LHCN-M2 (cell line): ENCODE data around the gene ITGAL. TPM values are rescaled to one million over a fixed set of nuclear protein-coding genes. Genes with fewer than 3 reads are reported as not detected.
"Not testable (repeated sequence)": the region's sequence is repeated elsewhere in the genome, so short reads cannot be mapped to it uniquely, and the experiment has no call there.

Experiments
- DNase-seq: peaks from one replicate; pipeline ENCODE4 v3.0.0-alpha.2; 2012; ENCODE audit warnings: low read depth
- polyA plus RNA-seq: library from polyadenylated mRNA; unstranded; fragments of >200 nt; gene quantifications from one replicate; pipeline ENCODE4 v1.2.1, GENCODE V29; 2012; ENCODE audit warnings: missing spikeins
- total RNA-seq: library from RNA; depleted of rRNA; stranded (reverse); fragments of >200 nt; gene quantifications from 2 replicates; pipeline ENCODE4 v1.2.3, GENCODE V29; 2014; rRNA removed

Gene ITGAL
- not detected in 2 replicates for total RNA-seq
- polyA plus RNA-seq: not detected

DNA sequence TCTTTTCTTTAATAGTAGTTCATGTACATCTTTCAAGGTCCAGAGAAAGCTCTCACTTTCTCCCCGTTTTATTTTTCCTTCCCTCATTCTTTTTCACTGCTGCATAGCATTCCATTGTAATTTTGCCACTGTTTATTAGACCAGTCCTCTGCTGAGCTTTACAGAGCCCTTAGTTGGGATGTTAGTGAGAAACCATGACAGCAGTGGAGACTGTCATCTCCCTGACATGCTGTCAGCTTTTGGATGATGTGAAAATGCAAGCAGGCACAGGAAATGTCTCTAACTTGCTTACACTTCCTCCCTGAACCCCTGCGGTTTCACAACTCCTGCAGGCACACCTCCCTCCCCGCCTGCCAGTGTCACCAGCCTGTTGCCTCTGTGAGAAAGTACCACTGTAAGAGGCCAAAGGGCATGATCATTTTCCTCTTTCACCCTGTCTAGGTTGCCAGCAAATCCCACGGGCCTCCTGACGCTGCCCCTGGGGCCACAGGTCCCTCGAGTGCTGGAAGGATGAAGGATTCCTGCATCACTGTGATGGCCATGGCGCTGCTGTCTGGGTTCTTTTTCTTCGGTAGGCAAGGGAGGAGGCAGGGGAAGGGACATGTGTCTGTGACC, at the start of gene ITGAL:
Gene ITGAL, plus strand, starts transcription at position 415 of the 615 bp plus-strand sequence. Its CDS starts 96 bp downstream, at position 511.
- DNase-seq: no peak

DNA sequence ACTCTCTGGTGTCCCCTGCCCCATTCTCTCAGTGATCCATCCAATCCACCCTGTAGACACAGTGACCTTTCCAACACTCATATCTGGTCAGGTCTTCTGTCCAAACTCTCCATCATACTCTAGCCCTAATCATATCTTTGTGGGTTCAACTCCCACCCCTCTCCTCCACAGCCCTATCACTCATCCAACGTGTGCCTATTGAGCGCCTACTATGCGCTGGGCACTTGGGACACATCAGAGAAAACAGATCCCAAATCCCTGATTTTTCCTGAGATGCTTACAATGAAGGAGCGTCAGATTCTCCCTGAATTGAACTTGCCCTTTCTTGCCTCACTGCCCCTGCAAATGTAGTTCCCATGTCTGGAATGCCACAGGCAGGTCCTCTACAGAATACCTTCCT, 44.5 kb upstream of the ITGAL start:
- no peak for DNase-seq

DNA sequence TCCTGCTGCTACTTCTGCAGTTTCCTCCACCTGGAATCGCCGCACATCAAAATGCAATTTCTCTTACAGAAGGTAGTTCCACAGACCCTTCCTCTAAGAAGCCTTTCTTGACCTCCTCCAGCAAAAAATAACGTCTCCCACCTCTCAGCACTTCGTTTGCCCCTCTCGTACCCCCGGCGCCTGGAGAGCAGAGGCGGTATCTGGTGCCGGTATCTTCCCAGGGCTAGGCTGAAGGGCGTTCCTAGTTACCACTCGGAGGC, 43.2 kb upstream of the ITGAL start:
- DNase-seq: no peak

DNA sequence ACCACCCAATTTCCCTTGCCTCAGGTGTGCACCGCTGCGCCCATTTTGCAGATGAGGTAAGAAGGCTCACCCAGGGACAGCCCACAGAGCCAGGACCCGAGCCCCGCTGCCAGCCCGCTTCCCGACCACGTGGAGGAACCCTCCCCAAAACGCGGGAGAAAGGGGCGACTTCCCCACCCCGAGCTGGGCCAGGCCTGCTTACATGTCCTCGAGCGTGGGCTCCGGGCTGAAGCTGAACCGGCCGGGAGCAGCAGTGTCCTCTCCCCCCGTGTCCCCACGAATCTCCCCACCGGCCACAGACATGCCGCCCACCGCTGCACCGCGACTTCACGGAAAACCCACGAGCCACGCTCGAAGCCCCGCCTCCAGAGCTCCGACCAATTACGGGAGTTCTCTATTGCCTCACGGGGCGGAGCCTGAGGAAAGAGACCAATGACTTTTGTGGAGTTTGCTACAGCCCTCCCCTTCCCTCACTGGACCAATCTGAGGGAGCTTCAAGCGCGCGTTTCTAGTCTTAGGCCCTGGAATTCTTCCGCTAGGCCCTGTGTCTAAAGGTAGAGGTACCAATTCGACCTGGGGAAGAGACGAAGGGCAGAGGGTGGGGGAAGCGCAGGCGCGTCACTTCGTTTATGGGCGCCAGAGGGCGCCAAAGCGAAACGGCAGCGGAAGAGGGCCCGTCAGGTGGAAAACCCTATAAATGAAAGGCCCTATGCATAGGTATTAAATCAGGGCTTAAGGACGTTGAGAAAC, 42.7 kb upstream of the ITGAL start, which contains the start of gene DCTPP1:
Gene DCTPP1, minus strand, starts transcription at position 353 of the 750 bp plus-strand sequence. Its CDS starts 50 bp downstream, at position 303.
- peak; percentile 98 for DNase-seq

DNA sequence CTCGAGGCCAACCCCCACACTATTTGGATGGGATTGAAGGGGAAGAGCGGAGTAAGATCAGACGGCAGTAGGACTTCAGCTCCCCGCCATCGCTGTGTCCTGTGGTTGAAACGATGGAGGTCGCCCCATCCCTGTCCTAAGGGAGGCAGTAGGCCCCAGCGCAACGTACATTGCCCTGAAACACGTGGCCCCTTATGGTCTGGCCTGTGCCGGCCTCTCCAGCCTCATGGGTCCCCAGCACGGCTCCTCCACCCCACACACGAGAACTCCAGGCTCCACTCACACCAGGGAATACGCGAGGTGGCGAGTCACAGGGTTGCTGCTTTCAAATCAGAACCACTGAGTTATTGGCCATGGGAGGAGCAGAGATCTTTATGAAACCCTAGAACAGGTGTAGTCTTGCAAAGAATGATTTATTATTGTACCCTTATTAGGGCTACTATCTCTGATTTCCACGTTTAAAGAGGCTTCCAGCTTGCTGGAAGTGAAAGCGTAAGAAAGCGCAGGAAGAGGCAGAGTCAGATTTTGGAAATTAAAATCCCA, 42.0 kb upstream of the ITGAL start:
- peak; percentile 35 for DNase-seq

DNA sequence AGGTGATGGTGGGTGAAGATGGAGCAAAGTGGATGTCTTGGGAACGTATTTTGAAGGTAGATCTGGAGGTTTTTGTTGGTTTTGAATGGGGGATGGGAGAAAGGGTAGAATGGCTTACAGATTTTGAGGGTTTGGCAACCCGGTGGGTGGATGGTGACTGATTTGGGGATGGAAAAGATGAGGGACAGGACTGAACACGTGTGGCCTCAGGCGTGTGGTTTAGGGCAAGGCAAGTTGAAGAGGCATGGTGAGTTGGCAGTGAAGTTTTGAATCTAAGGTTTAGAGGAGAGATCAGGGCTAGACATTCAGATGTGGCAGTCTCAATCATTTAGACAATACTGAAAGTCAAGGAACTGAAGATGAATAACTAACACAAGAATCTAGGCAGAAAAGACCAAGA, 37.7 kb upstream of the ITGAL start:
- DNase-seq: no peak

DNA sequence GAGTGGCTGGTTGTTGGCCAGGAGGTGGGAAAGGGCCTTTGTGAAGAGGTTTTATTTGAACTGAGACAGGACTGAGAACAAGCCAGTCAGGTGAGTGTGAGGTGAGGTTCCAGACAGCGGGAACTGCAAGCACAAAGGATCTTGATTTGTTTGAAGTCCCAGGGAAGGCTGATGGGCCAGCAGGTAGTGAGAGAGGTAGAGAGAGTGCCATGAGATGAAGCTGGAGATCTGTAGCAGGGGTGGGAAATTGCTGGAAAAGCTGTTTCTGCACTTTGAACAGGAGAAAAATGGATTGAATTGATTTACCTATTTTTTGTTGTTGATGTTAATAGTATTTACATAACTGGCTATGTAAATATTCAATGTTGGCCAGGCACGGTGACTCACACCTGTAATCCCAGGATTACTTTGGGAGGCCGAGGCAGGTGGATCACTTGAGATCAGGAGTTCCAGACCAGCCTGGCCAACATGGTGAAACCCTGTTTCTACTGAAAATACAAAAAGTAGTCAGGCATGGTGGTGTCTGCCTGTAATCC, 35.0 kb upstream of the ITGAL start:
- DNase-seq: no peak

DNA sequence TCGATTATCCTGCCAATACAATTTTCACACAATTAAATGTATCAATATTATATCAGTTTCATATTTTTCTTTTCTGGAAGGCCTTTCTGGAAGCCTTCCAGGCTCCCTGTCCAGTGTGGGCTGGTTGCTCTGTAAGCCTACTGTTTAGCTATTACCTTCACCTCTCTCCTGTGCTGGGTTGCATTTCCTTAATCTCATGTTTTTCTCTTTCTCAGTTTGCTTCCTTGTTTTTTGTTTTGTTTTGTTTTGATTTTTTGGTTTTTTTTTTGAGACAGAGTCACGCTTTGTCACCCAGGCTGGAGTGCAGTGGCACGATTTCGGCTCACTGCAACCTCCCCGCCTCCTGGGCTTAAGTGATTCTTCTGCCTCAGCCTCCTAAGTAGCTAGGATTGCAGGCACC, 33.7 kb upstream of the ITGAL start:
- DNase-seq: no peak

DNA sequence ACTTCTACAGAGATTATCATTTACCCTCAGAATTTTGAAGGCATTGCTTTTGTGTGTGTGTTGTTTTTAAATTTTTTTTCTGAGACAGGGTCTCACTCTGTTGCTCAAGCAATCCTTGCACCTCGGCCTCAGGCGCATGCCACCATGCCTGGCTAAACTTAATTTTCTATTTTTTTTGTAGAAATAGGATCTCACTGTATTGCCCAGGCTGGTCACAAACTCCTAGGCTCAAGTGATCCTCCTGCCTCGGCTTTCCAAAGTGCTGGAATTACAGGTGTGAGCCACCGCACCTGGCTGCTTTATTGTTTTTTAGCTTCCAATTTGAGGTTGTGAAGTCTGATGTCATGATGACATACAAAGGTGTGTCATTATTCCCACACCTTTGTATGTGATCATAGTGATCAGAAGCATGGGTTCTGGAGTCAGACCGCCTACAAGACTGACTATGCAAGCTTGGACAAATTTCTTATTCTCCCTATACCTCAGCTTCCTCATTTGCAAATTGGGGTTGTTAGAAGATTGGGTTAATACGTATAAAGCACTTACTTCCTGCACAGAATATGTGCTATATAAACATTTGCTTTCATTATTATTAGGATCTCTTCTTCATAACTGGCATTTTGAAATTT, 32.7 kb upstream of the ITGAL start:
- DNase-seq: no peak

DNA sequence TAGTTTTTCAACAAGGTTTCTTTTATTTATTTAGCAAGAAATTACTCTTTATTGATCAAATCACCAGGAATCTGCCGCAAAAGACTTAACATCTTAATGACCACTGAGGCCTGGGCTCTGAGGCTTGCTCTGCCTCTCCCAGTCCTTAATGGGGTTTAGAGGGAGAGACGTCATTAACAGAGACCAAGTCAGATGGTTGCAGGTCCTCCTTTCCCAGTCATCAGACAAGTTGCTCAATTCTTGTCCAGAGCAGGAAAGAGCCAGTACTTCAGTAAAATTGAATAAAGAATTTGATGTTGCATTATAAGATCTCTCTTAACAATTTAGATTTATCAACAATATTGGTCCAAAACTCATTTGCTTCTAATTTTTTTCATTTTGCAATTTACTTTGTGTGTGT, 28.9 kb upstream of the ITGAL start:
- no peak for DNase-seq

DNA sequence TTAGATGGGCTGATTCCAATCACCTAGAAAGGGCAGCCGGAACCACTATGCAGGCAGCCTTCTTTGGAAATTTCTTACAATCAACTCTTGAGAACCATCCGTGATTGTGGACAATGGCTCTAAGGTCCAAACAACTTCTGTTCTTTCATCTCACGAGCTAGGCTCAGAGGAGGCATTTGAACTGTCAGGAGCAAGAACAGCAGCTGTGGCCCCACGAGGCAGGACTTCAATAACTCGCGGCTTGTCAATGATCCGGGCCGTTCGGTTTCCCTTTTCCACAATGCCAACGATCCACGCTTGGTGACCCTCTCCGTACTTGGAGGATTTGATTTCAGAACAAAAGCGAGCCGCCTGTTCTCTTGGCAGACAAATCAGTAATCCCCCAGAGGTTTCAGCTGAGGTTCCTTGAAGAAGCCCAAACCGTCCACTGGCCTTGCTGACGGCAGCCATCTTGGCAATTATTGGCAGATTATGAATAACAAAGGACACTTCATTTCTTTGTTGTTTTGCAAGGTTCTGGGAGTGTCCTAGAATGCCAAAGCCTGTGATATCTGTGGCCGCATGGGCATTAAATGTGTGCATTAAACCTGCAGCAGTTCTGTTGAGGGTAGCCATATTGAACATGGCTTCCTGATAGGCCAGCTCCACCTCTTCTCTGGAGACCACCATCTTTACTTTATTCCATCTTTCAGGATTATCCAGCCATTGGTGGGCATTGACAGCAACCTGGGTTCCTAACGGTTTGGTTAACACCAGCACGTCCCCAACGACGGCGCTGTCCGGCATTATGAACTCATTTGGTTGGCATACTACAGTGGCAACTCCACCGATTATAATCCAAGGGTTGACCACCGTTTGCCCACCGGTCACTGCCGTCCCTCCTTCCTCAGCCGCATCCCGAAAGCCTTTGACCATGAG, 28.1 kb upstream of the ITGAL start:
- no peak for DNase-seq

DNA sequence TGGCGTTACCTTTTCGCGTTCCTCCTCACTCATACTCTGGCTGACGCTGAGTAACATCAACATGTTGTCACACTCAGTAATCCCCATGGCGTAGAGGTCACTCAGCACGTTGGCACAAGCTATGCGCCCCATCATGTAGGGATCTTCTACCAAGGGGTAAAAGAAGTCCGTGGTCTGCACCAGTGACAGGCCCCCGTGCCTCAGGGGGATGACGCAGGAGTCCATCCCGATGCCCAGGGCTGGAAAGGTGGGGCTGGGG, 27.5 kb upstream of the ITGAL start:
- no peak for DNase-seq

DNA sequence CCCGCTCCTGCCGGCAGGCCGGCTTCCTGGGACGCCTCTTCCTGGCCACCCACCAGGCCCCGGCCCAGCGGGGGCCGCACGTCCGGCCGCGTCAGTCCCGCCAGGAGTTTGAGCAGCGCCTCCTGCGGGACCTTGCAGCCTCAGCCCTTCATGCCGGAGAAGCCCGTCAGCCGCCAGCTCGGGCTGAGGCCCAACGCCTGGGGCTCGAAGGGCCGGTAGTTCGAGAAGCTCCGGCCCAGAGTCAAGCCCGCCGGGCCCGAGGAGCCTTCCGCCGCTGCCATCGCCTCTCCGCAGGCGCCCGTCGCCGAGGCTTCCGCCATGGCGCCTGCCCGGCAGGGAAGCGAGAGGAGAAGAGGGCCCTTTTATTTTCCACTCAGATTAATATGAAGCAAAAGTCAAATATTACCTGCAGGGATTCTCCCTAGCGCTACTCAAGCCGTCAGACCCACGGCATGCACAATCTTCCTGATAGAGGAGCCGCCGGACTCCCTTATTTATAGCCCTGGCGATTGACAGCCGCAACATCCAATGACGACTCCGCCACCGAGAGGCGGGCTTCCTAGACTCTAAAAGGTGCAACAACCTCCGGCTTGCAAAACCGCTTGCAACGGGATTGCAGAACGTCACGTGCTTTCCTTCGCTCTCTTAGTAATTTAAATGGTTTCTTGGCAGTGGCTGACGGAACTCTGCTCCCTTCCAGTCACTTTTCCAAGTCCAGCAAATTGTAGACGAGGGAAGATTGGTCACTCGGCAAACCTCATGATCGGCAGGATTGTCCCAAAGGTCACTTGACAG, 26.9 kb upstream of the ITGAL start, which contains the start of gene SEPHS2:
Gene SEPHS2, minus strand, starts transcription at position 467 of the 795 bp plus-strand sequence. Its CDS starts 147 bp downstream, at position 320.
- DNase-seq: peak; percentile 96

DNA sequence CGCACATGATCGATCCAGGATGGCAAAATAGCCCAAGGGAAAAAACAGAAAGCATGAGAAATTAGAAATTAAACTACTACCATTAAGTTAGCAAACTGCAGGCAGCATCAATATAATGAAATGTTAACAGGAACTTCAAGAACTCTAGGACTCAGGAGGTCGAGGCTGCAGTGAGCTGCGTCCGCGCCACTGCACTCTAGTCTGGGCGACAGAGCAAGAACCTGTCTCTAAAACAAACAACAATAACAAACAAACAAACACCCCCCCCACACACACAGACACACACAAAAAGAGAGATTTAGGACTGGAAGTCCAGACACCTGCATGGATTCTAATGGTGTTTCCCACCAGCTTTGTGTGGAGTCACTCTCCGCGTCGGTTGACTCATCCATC, 26.3 kb upstream of the ITGAL start:
- DNase-seq: no peak

DNA sequence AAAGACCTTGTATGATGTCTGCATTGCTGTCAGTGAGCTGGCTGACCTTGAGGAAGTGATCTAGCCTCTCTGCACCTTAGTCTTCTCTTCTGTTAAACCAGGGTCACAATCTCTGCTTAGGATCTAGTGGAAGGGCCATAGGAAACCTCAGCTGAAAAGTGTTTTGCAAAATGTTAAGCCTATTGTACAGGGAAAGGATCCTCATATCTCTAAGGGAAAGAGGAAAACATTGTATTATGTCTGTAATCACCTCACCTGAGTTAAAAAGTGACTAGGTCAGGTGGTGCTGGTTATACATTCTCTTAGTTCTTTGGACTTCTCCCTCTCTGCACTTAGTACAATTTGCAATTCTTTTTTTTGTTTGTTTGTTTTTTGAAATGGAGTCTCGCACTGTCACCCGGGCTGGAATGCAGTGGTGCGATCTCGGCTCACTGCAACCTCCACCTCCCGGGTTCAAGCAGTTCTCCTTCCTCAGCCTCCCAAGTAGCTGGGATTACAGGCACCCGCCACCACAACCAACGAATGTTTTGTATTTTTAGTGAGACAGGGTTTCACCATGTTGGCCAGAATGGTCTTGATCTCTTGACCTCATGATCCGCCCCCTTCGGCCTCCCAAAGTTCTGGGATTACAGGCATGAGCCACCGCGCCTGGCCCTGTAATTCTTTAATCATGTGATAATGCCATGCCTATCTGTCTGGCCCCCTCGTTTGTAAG, 24.9 kb upstream of the ITGAL start:
- DNase-seq: no peak

DNA sequence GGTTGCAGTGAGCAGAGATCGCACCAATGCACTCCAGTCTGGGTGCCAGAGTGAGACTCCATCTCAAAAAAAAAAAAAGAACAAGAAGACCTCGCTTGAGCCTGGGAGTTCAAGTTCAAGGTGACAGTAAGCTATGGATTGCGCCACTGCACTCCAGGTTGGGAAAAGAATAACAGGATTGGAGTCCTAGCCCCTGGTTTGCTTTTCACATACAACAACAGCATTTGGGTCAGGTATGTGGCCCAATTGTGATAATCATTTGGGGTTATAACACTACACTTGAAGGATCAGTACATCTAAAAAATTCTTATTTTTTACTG, 23.5 kb upstream of the ITGAL start:
- no peak for DNase-seq

DNA sequence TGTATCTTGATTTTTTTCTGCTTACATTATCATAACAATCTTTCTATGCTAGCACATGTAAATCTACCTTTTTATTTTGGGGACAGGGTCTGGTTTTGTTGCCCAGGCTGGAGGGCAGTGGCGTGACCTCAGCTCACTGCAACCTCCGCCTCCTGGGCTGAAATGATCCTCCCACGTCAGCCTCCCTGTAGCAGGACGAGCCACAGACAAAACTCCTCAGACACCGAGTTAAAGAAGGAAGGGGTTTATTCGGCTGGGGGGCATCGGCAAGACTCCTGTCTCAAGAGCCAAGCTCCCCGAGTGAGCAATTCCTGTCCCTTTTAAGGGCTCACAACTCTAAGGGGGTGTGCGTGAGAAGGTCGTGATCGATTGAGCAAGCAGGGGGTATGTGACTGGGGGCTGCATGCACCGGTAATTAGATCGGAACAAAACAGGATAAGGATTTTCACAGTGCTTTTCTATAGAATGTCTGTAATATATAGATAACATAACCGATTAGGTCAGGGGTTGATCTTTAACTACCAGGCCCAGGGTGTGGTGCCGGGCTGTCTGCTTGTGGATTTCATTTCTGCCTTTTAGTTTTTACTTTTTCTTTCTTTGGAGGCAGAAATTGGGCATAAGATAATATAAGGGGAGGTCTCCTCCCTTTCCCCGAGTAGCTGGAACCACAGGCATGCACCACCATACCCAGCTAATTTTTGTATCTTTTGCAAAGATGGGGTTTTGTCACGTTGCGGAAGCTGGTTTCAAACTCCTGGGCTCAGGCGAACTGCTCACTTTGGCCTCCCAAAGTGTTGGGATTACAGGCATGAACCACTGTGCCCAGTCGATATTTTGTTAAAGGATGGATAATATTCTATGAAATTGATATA, 19.6 kb upstream of the ITGAL start:
- not testable (repeated sequence) for DNase-seq

DNA sequence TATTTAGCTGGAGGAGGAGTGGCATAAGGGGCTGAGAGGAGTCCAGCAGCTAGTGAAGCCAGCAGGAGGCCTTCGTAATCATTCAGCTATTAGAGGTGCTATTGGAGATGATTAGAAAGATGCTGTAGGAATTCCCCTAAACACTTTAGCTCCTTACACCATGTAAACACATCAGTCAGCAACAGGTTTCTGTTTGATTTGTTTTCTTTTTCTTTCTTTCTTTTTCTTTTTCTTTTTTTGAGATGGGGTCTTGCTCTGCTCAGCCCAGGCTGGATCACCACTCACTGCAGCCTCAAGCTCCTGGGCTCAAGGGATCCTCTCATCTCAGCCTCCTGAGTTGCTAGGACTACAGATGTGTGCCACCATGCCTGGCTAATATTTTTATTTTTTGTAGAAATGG, 16.2 kb upstream of the ITGAL start:
- no peak for DNase-seq

DNA sequence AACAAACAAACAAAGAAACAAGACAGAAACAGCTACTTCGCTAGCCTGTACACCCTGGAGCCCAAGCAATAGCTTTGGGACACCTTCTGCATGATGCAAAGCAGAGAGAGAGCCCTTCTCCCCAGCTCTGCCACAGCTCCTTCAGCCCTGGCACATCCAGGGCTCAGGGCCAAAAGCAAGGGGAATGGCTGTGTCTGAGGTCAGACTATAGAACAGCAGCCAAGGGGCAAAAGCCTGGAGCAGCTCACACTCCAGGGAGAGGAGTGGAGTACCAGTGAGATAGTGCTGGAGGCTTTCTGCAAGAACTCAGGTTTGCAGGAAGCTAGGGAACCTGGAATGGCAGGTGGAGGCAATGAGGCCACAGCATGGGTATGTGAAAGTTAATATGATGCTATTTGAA, 15.3 kb upstream of the ITGAL start:
- DNase-seq: no peak
